Tibial nerve (tissue), 4 donors: ENCODE measurements around the gene RIT1. TPM values are rescaled to one million over a fixed set of nuclear protein-coding genes. Genes with fewer than 3 reads are reported as not detected.

ENCODE experiments used
- DNase-seq, 2 donors: peaks; one replicate each; pipeline ENCODE4 v3.0.0-alpha.2; 2019; ENCODE audit warnings: low spot score in 2 of 2
- H3K27ac ChIP-seq, 4 donors: fragments of 200-600 bp; sonication (generic) in 3 of 4; one replicate each; pipeline ENCODE4 v1.5.1; 2017 to 2019; ENCODE audit warnings: mild to moderate bottlenecking in 1 of 4
- H3K27me3 ChIP-seq, 2 donors: fragments of 200-600 bp; sonication (generic) in 1 of 2; one replicate each; pipeline versions ENCODE4 v1.5.1 to v1.6.0; 2017 to 2019
- H3K36me3 ChIP-seq, 3 donors: fragments of 200-600 bp; sonication (generic); one replicate each; pipeline ENCODE4 v1.5.1; 2018 to 2019
- H3K4me1 ChIP-seq, 4 donors: fragments of 200-600 bp; sonication (generic) in 3 of 4; one replicate each; pipeline ENCODE4 v1.5.1; 2017 to 2019
- H3K4me3 ChIP-seq, 4 donors: fragments of 200-600 bp; sonication (generic) in 3 of 4; one replicate each; pipeline ENCODE4 v1.5.1; 2017 to 2019; ENCODE audit warnings: mild to moderate bottlenecking in 1 of 4, moderate library complexity in 1 of 4
- H3K9me3 ChIP-seq, 4 donors: fragments of 200-600 bp; sonication (generic) in 3 of 4; one replicate each; pipeline ENCODE4 v1.5.1; 2017 to 2019
- EP300 ChIP-seq, 2 donors: sonication (generic); formaldehyde crosslinking; IDR thresholded peaks; one replicate each; pipeline ENCODE4 v1.6.1; 2017; ENCODE audit warnings: antibody characterized with exemption in 2 of 2, mild to moderate bottlenecking in 1 of 2
- POLR2A ChIP-seq, 2 donors: fragments of 450-650 bp; IDR thresholded peaks; one replicate each; pipeline ENCODE4 v1.6.1; 2017; ENCODE audit warnings: antibody characterized with exemption in 2 of 2, mild to moderate bottlenecking in 2 of 2, moderate library complexity in 2 of 2
- WGBS, 2 donors: methylation state at CpG; one replicate each; pipeline ENCODE4 v1.1.5; 2018; 5-methylcytosine and 5-hydroxymethylcytosine counted together
- total RNA-seq, 4 donors: library from RNA; depleted of rRNA; stranded (reverse); fragments of >200 nt; gene quantifications; one replicate each; pipeline ENCODE4 v1.1.0, GENCODE V29; 2016
- TF ChIP-seq, protein P1 (sequence below), 5 experiments: fragments of 200-600 bp in 3 of 5; fragments of 450-650 bp in 2 of 5; sonication (generic) in 3 of 5; IDR thresholded peaks; one replicate each; pipeline ENCODE4 v1.5.1; 2016 to 2019; ENCODE audit warnings: antibody characterized with exemption in 5 of 5, mild to moderate bottlenecking in 3 of 5, moderate library complexity in 2 of 5

The RIT1 gene
- total RNA-seq, 4 donors from 2014 or later: 18.8 to 23.3 (median 20.7) TPM

DNA sequence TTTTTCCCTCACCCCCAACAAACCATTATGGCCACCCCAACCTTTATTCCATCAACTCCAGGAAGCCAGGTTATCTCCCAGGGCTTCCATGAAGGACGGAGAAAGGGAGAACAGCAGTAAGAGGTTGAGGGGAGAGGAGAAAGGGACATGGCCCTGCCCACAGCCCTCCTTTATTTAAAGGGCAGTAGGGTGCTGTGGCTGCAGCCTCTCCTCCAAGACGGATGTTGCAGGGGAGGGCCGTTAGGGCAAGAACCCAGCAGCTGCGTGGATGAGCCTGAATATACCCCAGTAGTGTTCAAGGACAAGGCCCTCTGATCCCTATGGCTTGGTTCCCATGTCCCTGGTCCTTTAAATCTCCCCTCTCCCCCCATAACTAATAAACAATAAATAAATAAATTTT, 36.1 kb upstream of the RIT1 start:
- Histone ChIP-seq H3K4me3 (no peak overlapping the region), H3K27ac (no peak overlapping the region), H3K27me3 (no peaks in the 10 kb centered on the region), H3K36me3 (peaks cover 2 to 67% (median 43%) of the 10 kb centered on the region in 3 donors), H3K4me1 (peaks cover 0 to 45% (median 16%) of the 10 kb centered on the region in 4 donors), H3K9me3 (no peaks in the 10 kb centered on the region)
- WGBS, 2 donors: 58 to 74% methylated on average over 4 of the region's 4 CpGs
- TF ChIP-seq, protein P1, sequence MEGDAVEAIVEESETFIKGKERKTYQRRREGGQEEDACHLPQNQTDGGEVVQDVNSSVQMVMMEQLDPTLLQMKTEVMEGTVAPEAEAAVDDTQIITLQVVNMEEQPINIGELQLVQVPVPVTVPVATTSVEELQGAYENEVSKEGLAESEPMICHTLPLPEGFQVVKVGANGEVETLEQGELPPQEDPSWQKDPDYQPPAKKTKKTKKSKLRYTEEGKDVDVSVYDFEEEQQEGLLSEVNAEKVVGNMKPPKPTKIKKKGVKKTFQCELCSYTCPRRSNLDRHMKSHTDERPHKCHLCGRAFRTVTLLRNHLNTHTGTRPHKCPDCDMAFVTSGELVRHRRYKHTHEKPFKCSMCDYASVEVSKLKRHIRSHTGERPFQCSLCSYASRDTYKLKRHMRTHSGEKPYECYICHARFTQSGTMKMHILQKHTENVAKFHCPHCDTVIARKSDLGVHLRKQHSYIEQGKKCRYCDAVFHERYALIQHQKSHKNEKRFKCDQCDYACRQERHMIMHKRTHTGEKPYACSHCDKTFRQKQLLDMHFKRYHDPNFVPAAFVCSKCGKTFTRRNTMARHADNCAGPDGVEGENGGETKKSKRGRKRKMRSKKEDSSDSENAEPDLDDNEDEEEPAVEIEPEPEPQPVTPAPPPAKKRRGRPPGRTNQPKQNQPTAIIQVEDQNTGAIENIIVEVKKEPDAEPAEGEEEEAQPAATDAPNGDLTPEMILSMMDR (IDR thresholded peaks at IDR 0.05): no peak
- TF ChIP-seq POLR2A (IDR thresholded peaks at IDR 0.05) (no peak), EP300 (IDR thresholded peaks at IDR 0.05) (no peak)
- DNase-seq: no peak

DNA sequence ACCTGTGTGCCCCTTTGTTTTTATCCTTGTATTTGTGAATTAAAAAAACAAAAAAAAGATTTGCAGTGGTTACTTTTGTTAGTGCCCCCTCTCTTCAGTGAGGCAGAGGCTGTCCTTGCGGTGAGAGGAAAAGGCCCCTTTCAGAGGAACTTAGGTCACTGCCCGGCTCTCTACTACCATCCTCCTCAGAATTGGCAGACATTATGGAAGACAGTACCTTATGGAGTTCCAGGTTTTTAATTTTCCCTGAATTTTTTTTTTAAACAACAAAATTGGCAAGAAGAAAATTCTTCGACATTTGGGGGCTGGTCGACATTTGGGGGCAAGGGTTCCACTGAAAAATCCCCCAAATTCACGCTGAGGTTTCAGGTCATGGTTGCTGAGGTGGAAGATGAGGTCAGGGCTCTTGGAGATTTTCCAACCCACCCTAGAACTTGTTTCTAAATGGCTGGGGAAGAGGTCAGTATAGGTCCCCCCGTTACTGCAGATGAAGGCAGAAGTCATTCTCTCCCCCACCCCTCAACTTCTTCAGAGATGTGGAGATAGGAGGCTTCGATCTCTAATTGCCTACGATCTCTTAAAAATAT, 35.6 kb upstream of the RIT1 start:
- H3K4me1 ChIP-seq: peaks cover 0 to 51% (median 21%) of the 10 kb centered on the region in 4 donors
- H3K27me3 ChIP-seq: no peaks in the 10 kb centered on the region
- H3K36me3 ChIP-seq: peaks cover 0 to 62% (median 37%) of the 10 kb centered on the region in 3 donors
- peak overlapping the region in 1 of 4 donors; percentile 65 for H3K27ac ChIP-seq
- TF ChIP-seq EP300 (IDR thresholded peaks at IDR 0.05): no peak
- no peak for TF ChIP-seq POLR2A (IDR thresholded peaks at IDR 0.05)
- TF ChIP-seq, protein P1 (IDR thresholded peaks at IDR 0.05): no peak
- DNase-seq: no peak
- WGBS, 2 donors: 70 to 73% methylated on average over 8 of the region's 8 CpGs
- H3K4me3 ChIP-seq: no peak overlapping the region
- H3K9me3 ChIP-seq: no peaks in the 10 kb centered on the region

DNA sequence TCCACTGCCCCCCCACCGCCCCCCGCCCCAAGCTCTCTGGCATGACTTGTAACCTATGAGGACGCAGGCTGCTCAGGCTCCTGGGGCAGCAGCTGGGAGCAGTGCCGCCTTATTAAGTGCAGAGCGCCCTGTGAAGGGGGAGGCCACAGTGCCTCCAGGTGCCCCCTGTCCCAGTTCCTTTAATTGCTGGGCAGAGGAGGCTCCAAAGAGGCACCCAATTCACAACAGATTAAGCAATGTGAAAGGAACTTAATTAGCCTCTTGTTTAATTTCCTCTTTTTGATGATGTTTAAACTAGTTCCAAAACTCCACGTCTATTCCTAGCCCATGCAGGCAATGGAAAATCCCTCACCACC, 33.3 kb upstream of the RIT1 start:
- TF ChIP-seq EP300 (IDR thresholded peaks at IDR 0.05): no peak
- TF ChIP-seq, protein P1 (IDR thresholded peaks at IDR 0.05): no peak
- no peak for TF ChIP-seq POLR2A (IDR thresholded peaks at IDR 0.05)
- H3K4me1 ChIP-seq: peaks cover 0 to 71% (median 38%) of the 10 kb centered on the region in 4 donors

GRCh38 chr1:155942578-155943141, 31.5 kb upstream of the RIT1 start:
- Histone ChIP-seq H3K36me3 (peaks cover 0 to 21% (median 0%) of the 10 kb centered on the region in 3 donors), H3K27me3 (no peaks in the 10 kb centered on the region), H3K27ac (peak overlapping the region in 2 of 4 donors; percentile 17 to 64), H3K9me3 (no peaks in the 10 kb centered on the region), H3K4me3 (no peak overlapping the region), H3K4me1 (peaks cover 0 to 78% (median 43%) of the 10 kb centered on the region in 4 donors)
- no peak for DNase-seq
- WGBS, 2 donors: 67 to 80% methylated on average over 11 of the region's 11 CpGs
- no peak for TF ChIP-seq EP300 (IDR thresholded peaks at IDR 0.05)
- TF ChIP-seq POLR2A (IDR thresholded peaks at IDR 0.05): no peak
- TF ChIP-seq, protein P1 (IDR thresholded peaks at IDR 0.05): no peak

More for the DNA sequence above, 33.3 kb upstream of the RIT1 start:
- Histone ChIP-seq H3K27ac (peak overlapping the region in 2 of 4 donors; percentile 34 to 48), H3K4me3 (no peak overlapping the region), H3K36me3 (peaks cover 0 to 39% (median 15%) of the 10 kb centered on the region in 3 donors), H3K27me3 (no peaks in the 10 kb centered on the region), H3K9me3 (no peaks in the 10 kb centered on the region)
- WGBS, 2 donors: 33 to 46% methylated on average over 6 of the region's 6 CpGs
- DNase-seq: no peak

GRCh38 chr1:155941845-155942531, 30.8 kb upstream of the RIT1 start:
- H3K27ac ChIP-seq: peak overlapping the region in 2 of 4 donors; percentile 64 to 81
- 79% methylated on average over 17 to 27 of the region's 29 CpGs for WGBS, 2 donors
- TF ChIP-seq EP300 (IDR thresholded peaks at IDR 0.05) (no peak), POLR2A (IDR thresholded peaks at IDR 0.05) (no peak)
- TF ChIP-seq, protein P1 (IDR thresholded peaks at IDR 0.05): no peak

More at GRCh38 chr1:155941845-155942531, 30.8 kb upstream of the RIT1 start:
- peaks cover 0 to 73% (median 43%) of the 10 kb centered on the region in 4 donors for H3K4me1 ChIP-seq
- peaks cover 0 to 14% (median 0%) of the 10 kb centered on the region in 3 donors for H3K36me3 ChIP-seq
- no peaks in the 10 kb centered on the region for H3K27me3 ChIP-seq
- H3K9me3 ChIP-seq: no peaks in the 10 kb centered on the region
- DNase-seq: no peak
- no peak overlapping the region for H3K4me3 ChIP-seq
